ENCODE results near the gene ADAMTS13. TPM values are rescaled to one million over a fixed set of nuclear protein-coding genes. Genes with fewer than 3 reads are reported as not detected.
A peak's percentile ranks its signal among the peaks of the same experiment; 100 is the strongest.

Gene ADAMTS13
- total RNA-seq, 1 donor from 2014 or later, result 2.0 TPM

DNA sequence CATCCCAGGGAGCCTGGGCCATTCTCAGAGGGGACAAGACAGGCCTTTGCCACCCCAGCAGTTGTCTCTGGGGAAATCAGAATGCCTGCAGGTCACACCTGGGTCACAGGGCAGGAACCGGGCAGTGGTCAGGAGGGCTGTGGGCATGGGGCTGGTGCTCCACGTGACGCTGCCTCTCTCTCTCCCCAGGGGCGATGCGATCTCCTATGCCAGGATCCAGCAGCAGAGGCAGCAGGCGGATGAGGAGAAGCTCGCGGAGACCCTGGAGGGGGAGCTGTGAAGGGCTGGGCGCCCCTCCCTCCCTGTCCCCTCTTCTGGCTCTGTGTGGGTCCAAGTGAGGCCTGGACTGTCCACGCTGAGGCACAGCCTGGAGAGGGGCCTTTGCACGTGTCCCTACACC, 46.2 kb downstream of the ADAMTS13 start:
- DNase-seq (ENCODE audit: low spot score in 2 of 2) (no peak), FAIRE-seq (no peak)

- FAIRE-seq, result no peak
Measured at GRCh38 chr9:133468777-133469421, 46.7 kb downstream of the ADAMTS13 start.

GRCh38 chr9:133470427-133470924, 48.3 kb downstream of the ADAMTS13 start:
- DNase-seq (ENCODE audit: low spot score in 2 of 2), result no peak
- no peak for FAIRE-seq

More at GRCh38 chr9:133468777-133469421, 46.7 kb downstream of the ADAMTS13 start:
- DNase-seq (ENCODE audit: low spot score in 2 of 2), result no peak

DNA sequence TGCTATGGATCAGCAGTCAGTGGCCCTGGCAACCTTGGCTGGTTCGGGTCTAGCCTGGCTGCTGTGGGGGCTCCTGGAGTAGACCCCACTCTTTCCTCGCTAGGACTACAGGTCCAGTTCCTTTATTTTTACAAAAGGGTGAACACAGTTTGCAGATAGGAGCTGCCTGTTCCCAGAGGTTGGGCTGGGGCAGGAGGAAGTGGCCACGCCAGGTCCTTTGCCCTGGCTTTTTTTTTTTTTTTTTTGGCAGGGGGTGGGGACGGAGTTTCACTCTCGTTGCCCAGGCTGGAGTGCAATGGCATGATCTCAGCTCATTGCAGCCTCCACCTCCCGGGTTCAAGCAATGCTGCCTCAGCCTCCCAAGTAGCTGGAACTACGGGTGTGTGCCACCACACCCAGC, 48.8 kb downstream of the ADAMTS13 start:
- FAIRE-seq (no peak), DNase-seq (ENCODE audit: low spot score in 2 of 2) (no peak)

- FAIRE-seq (no peak), DNase-seq (ENCODE audit: low spot score in 2 of 2) (no peak)
Measured at GRCh38 chr9:133471551-133472276, 49.5 kb downstream of the ADAMTS13 start.

DNA sequence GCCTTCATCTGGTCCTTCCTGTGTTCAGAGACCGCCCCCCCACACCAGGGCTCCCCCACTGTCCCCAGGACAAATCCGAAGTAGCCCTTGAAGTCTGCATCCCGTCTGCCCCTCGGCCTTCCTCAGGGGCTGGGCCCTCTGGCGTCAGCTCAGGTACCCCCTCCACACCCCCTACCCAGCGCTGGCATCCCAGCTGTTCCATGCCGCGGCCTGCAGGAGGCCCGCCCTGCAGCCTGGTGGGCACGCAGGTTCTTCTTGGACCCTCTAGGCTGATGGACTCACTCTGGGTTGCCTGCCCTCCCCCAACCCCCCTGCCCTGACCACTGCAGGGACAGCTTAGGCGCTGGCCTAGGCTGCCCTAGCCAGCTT, 50.1 kb downstream of the ADAMTS13 start:
- DNase-seq (ENCODE audit: low spot score in 2 of 2) (no peak), FAIRE-seq (no peak)

DNA sequence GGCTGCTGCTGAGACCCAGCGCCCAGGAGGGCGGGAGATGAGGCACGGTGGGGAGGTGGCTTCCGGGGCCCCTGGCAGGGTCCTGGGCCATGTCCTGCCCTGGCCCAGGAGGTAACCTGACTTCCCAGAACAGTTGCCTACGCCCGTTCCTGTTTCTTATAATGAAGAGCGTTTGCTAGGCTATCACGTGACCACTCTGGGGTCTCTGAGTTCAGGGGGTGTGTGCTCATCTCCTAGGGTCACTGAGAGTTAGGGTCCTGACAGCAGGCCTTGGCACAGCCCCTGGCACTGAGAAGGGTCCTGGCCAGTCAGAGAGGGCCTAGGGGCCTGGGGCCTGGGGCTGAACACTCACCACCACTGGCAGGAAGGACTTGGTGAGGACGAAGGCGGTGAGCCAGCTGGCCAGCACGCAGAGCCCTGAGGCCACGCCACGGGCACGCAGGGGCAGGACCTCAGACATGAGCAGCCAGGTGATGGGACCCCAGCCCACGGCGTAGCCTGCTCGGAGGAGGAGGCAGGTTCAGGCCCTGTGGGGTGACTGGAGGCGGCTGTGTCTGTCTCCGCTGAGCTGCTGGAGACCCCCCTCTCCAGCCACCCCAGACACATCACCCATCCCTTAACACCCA, 50.7 kb downstream of the ADAMTS13 start:
- FAIRE-seq (no peak), DNase-seq (ENCODE audit: low spot score in 2 of 2) (no peak)

DNA sequence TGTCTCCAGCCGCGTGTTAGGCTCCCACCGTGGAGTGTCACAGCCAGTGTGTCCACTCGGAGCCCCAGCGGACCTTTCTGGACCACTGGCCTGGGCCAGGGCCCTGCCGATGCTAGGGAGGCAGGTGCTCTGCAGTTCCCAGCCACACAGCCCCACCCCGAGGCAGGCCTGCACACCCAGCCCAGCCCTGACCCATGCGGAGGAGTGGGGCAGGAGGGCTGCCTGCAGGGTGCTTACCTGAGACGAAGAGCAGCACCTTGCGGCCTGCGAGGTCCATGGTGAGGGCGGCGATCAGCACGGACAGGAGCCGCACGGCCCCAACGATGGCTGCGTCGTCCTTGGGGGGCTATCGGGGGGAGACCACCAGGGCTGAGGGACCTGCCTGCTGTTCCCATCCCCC, 51.6 kb downstream of the ADAMTS13 start:
- FAIRE-seq (no peak), DNase-seq (ENCODE audit: low spot score in 2 of 2) (no peak)

GRCh38 chr9:133474215-133474614, 52.0 kb downstream of the ADAMTS13 start:
- no peak for DNase-seq (ENCODE audit: low spot score in 2 of 2)
- FAIRE-seq, result no peak

- DNase-seq (ENCODE audit: low spot score in 2 of 2) (no peak), FAIRE-seq (no peak)
Measured at GRCh38 chr9:133474853-133475252, 52.7 kb downstream of the ADAMTS13 start.

- DNase-seq (ENCODE audit: low spot score in 2 of 2), result no peak
- no peak for FAIRE-seq
Measured at GRCh38 chr9:133475292-133476012, 53.3 kb downstream of the ADAMTS13 start.

DNA sequence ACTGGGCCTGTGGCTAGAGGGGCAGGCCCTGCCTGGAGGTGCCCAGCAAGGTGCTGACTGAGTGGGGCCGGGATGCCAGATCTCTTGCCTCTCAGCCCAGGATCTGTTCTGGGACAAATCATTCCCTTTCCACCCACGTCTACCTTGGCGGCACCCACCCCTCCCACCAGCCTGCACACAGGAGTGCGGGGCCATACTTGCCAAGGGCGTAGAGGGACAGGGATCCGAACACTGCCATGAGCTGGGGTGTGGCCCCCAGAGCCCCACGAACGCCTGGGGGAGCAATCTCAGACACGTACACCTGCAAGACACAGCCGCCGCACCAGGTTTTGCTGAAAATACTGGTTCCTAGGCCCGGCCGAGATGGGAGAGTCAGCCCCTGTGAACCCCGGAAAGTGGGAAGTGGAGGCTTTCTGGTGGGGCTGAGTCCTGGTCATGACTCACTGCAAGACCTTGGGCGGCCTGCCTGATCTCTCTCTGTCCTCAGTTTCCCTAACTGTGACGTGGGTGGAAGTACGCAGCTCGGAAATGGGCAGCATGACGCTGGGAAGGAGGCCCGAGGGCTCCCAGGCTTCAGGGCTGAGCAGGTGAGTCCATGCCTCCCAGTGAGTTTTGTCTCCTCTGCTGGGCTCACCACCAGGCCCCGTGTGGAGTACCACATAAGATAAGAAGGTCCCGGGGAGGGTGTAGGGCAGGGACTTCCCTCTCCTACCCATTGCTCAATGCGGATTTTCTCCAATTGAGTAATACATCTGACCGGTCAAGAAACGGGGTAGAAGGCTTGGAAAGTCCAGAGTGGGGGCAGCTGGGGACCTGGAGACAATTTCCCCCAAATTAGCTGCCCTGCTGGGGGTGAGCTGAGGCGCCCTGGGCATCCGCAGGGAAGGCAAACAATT, 54.1 kb downstream of the ADAMTS13 start:
- FAIRE-seq, result no peak
- no peak for DNase-seq (ENCODE audit: low spot score in 2 of 2)

GRCh38 chr9:133476941-133477340, 54.8 kb downstream of the ADAMTS13 start:
- FAIRE-seq (no peak), DNase-seq (ENCODE audit: low spot score in 2 of 2) (no peak)

DNA sequence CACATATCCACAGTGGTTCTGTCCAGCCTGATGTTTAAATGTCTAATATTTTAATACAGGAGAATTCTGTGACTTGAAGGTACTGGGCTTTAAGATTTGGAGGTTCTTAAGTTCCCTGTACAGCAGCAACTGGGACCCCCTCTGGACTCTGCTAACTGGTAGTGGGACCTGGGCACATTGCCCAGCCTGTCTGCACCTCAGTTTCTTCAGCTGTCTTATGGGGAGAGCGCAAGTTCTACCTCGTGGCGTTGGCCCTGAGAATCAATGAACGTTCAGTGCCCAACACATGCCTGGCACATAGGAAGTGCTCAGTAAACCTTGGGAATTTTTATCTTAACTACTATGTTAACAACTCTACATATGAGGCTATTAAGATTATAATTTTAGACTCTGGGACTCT, 55.3 kb downstream of the ADAMTS13 start:
- DNase-seq (ENCODE audit: low spot score in 2 of 2) (no peak), FAIRE-seq (no peak)

GRCh38 chr9:133477992-133478850, 56.1 kb downstream of the ADAMTS13 start:
- DNase-seq (ENCODE audit: low spot score in 2 of 2), result no peak
- no peak for FAIRE-seq

- no peak for FAIRE-seq
- peak; percentile 96 to 97 for DNase-seq (ENCODE audit: low spot score in 2 of 2)
Measured at GRCh38 chr9:133478851-133479711, 56.9 kb downstream of the ADAMTS13 start, which contains the start of gene SLC2A6. TSS of gene SLC2A6 (minus strand) at chr9:133479099. CDS start at chr9:133479059, 40 bp downstream.

- DNase-seq (ENCODE audit: low spot score in 2 of 2) (no peak), FAIRE-seq (no peak)
Measured at GRCh38 chr9:133483611-133484010, 61.4 kb downstream of the ADAMTS13 start.

Measured in frontal cortex (tissue), 4 donors.